ENCODE measurements around the gene NOS1AP.
A peak's percentile ranks its signal among the peaks of the same experiment; 100 is the strongest.

NOS1AP gene

DNA sequence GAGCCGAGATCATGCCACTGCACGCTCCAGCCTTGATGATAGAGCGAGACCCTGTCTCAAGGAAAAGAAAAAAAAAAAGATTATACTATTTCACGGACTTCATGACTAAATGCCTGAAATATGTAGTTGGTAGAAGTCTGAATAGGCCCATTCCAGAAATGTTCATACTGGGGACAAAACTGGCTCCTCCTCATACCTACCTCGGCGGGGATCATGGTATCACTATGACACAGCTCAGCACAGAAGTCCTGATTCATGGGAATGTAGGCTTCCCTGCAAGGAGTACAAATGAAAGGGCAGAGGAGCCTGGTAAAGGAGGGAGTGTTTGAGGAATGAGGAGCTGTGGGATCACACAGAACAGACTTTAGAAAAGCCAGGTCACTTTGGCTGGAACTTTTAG, 302.1 kb downstream of the NOS1AP start:
- DNase-seq (ENCODE audit: low read depth in 1 of 2, low spot score in 1 of 2): no peak
- no peak for TF ChIP-seq JUND (IDR thresholded peaks at IDR 0.05; ENCODE audit: low read depth)
- in situ Hi-C loops (cut with HindIII; ENCODE audit: low pct_unique_long_range_greater_than_20kb, low sequenced_read_pairs): no loop called here

DNA sequence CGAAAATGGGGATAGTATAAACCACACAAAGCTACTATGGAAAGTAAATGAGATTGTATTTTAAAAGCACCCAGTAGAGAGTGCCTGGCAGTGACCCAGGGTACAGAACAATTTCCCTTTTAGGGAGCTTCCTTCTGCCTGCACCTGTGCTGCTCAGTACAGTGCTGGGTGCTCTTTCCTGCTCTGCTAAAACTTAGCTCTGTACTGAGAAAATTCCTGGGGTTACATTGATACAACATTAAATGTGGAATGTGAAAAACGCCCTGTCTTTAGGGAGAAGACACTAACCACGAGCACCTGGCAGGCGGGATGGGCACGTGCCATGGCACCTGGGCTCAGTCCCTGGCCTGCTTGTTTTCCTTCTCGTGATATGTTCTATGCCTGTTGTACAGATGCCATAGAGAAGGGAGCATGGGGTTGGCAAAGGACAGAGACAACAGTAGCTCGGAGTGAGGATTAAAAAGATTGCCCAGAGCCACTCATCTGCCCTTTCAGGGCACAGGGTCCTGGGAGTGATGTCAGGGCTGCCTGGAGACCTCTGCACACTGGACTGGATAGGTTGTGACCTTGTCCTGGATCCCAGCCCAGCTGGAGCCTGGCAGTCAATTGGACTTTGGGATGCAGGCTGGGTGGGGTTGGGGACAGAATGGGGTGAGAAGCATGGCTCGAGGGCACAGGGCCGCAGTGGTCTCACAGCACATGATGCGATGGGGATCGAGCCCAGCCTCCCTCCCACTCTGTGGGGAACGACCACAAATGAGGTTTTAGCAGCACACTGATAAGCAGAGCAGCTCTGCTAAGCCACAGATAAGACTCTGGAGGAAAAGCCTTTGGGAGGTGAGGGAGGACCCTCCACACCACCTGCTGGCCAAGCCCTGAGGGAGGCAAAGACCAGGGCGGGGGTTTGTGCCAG, 302.9 kb downstream of the NOS1AP start:
- in situ Hi-C loops (cut with HindIII; ENCODE audit: low pct_unique_long_range_greater_than_20kb, low sequenced_read_pairs): no loop called here
- TF ChIP-seq JUND (IDR thresholded peaks at IDR 0.05; ENCODE audit: low read depth): no peak
- DNase-seq (ENCODE audit: low read depth in 1 of 2, low spot score in 1 of 2): no peak

DNA sequence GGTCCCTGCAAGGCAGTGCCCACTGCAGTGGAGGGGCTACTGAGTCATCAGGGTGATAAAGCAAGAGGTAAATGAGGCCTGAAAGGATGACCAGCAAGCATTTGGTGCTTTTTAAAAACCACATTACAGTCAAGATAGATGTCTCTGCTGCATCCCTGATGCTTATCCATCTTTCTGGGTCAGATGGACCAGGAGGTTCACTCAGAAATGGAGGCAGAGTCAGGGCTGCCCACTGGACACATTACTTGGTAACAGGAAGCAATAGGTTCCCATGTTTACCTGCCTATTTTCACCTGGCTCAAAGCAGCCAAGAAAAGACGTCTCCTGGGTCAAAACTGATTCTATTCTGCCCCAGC, 303.6 kb downstream of the NOS1AP start:
- no peak for TF ChIP-seq JUND (IDR thresholded peaks at IDR 0.05; ENCODE audit: low read depth)
- in situ Hi-C loops (cut with HindIII; ENCODE audit: low pct_unique_long_range_greater_than_20kb, low sequenced_read_pairs): no loop called here

GRCh38 chr1:162373541-162374260, 304.2 kb downstream of the NOS1AP start:
- TF ChIP-seq JUND (IDR thresholded peaks at IDR 0.05; ENCODE audit: low read depth): no peak
- in situ Hi-C loops (cut with HindIII; ENCODE audit: low pct_unique_long_range_greater_than_20kb, low sequenced_read_pairs): no loop called here
- peak in 1 of 2 experiments; percentile 39 for DNase-seq (ENCODE audit: low read depth in 1 of 2, low spot score in 1 of 2)

More for the DNA sequence above, 303.6 kb downstream of the NOS1AP start:
- DNase-seq (ENCODE audit: low read depth in 1 of 2, low spot score in 1 of 2): no peak

DNA sequence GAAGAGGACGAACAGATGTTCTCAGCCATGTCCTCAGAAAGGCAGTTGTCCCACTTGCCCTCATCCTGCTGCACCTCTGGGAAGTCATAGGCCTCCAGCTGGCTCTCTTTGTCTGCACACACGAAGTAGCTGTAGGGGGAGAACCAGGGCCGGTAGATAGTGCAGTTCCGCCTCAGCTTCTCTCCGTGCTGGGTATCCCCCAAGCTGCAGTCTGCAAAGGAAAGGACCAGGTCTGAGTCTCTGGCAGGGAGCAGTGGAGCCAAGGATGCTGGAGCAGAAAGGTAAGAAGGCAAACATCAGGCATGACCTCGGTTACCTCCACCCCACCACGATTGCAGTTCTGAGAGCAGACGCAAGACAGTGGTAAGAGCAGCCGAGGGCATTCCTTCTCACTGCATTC, 304.9 kb downstream of the NOS1AP start:
- no peak for TF ChIP-seq JUND (IDR thresholded peaks at IDR 0.05; ENCODE audit: low read depth)
- in situ Hi-C loops (cut with HindIII; ENCODE audit: low pct_unique_long_range_greater_than_20kb, low sequenced_read_pairs): no loop called here
- DNase-seq (ENCODE audit: low read depth in 1 of 2, low spot score in 1 of 2): no peak

GRCh38 chr1:162375463-162375862, 306.0 kb downstream of the NOS1AP start:
- no peak for TF ChIP-seq JUND (IDR thresholded peaks at IDR 0.05; ENCODE audit: low read depth)
- no peak for DNase-seq (ENCODE audit: low read depth in 1 of 2, low spot score in 1 of 2)
- in situ Hi-C loops (cut with HindIII; ENCODE audit: low pct_unique_long_range_greater_than_20kb, low sequenced_read_pairs): no loop called here

GRCh38 chr1:162376691-162377090, 307.2 kb downstream of the NOS1AP start, which contains the start of gene SPATA46:
SPATA46 (minus strand) TSS chr1:162376854; CDS start chr1:162376790, 64 bp downstream.
- DNase-seq (ENCODE audit: low read depth in 1 of 2, low spot score in 1 of 2): no peak
- in situ Hi-C loops (cut with HindIII; ENCODE audit: low pct_unique_long_range_greater_than_20kb, low sequenced_read_pairs): no loop called here
- no peak for TF ChIP-seq JUND (IDR thresholded peaks at IDR 0.05; ENCODE audit: low read depth)

DNA sequence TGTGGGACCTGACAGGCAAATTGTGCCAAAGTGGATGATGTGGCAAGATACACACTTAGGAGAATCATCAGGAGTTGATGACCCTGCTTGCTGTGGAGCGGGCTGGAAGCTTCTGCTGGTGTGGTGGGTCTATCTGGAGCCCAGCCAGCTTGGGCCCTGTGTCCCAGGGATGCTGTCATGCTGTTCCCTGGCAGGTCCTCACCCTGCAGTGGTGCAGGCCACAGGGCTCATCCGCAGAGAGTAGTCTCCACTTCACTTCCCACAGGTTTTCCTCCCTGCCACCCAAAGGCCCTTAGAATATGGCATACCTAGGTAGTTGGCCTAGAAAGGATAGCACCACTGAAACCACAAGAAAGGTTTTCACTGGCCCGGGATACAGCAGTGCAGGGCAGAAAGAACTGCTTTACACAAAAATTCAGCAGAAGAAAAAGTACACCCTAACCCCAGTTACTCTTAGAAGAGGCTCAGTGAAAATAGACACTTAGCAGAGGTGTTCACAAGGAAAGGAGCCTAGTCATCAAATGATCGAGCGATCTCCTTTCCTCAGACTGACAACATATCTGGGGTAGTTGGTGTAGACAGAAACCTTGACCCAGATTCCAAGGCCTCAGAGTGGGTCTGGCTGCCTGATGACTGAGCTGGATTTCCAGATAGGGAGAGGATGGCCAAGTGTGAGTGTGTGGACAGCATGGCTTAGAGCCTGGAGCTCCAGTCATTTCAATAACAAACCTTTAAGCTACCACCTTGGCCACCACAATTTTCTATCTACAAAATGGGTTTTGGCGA, 310.8 kb downstream of the NOS1AP start:
- TF ChIP-seq JUND (IDR thresholded peaks at IDR 0.05; ENCODE audit: low read depth): no peak
- in situ Hi-C loops (cut with HindIII; ENCODE audit: low pct_unique_long_range_greater_than_20kb, low sequenced_read_pairs): no loop called here
- no peak for DNase-seq (ENCODE audit: low read depth in 1 of 2, low spot score in 1 of 2)

DNA sequence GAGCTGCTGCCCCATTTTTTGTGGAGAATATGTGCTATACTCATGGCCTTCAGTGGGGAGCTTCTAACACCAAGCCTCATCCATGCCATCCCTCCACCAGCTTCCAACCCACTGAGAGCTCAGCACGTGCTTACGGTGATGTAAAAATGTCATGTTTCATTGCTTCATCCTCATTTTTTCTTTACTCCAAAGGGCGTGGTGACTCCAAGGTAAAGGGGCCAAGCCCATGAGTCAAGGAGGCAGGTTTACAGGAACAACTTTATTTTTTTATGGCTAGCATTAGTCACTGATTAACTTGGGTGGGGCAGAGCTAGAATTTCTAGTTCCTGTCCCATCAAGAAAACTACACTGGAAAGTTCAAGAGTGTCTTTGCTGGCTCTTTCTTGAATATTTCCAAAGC, 311.9 kb downstream of the NOS1AP start, which contains the start of gene C1orf226:
Gene C1orf226 (plus strand): TSS at position 346 of the 400 bp plus-strand sequence. CDS start 174 bp downstream, outside the sequence.
- DNase-seq (ENCODE audit: low read depth in 1 of 2, low spot score in 1 of 2): no peak
- no peak for TF ChIP-seq JUND (IDR thresholded peaks at IDR 0.05; ENCODE audit: low read depth)
- in situ Hi-C loops (cut with HindIII; ENCODE audit: low pct_unique_long_range_greater_than_20kb, low sequenced_read_pairs): no loop called here

DNA sequence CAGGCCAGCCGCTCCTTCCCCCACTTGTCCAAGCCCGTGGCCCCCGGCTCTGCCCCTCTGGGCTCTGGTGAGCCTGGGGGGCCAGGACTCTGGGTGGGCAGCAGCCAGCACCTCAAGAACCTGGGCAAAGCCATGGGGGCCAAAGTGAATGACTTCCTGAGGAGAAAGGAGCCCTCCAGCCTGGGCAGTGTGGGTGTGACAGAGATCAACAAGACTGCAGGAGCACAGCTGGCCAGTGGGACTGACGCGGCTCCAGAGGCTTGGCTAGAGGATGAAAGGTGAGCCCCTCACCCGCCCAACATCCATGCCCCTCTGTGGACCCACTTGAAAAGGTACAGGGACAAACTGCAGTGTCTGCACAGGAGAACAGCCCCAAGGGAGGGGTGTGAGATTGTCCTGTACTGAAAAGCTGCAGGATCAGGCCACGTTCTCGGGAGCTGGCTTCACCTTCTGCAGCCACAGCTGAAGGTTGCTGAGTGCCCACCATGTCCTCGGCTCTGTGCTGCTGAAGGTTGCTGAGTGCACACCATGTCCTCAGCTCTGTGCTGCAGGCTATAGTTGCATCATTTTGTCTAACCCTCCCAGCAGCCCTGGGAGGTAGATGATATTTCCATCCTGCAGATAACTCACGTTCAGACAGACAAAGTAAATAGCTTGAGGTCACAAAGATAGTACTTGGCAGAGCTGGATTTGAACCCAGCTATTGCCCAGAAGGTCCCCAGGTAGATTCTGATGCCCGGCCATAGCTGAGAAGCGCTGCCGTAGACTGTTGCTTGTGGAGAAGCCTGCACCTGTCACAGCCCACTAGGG, 312.7 kb downstream of the NOS1AP start:
- no peak for DNase-seq (ENCODE audit: low read depth in 1 of 2, low spot score in 1 of 2)
- TF ChIP-seq JUND (IDR thresholded peaks at IDR 0.05; ENCODE audit: low read depth): no peak
- in situ Hi-C loops (cut with HindIII; ENCODE audit: low pct_unique_long_range_greater_than_20kb, low sequenced_read_pairs): no loop called here

DNA sequence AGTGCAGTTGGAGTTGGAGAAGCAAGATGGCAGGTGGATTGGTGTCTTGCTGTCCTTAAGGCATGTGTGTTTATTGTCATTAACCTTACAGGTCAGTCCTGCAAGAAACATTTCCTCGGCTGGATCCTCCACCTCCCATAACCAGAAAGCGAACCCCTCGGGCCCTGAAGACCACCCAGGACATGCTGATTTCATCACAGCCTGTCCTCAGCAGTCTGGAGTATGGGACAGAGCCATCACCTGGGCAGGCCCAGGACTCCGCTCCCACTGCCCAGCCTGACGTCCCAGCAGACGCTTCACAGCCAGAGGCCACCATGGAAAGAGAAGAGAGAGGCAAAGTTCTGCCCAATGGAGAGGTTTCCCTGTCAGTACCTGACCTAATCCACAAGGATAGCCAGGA, 313.6 kb downstream of the NOS1AP start:
- no peak for TF ChIP-seq JUND (IDR thresholded peaks at IDR 0.05; ENCODE audit: low read depth)
- in situ Hi-C loops (cut with HindIII; ENCODE audit: low pct_unique_long_range_greater_than_20kb, low sequenced_read_pairs): no loop called here
- no peak for DNase-seq (ENCODE audit: low read depth in 1 of 2, low spot score in 1 of 2)

- DNase-seq (ENCODE audit: low read depth in 1 of 2, low spot score in 1 of 2): no peak
- TF ChIP-seq JUND (IDR thresholded peaks at IDR 0.05; ENCODE audit: low read depth): no peak
- in situ Hi-C loops (cut with HindIII; ENCODE audit: low pct_unique_long_range_greater_than_20kb, low sequenced_read_pairs): no loop called here
Measured at GRCh38 chr1:162383516-162383915, 314.0 kb downstream of the NOS1AP start.

All from T47D (cell line).